ENCODE data around the gene GALNT2. TPM values are rescaled to one million over a fixed set of nuclear protein-coding genes. Genes with fewer than 3 reads are reported as not detected.

The GALNT2 gene
- total and polyA plus RNA-seq, 2 donors from 2014 or later: 20.2 to 59.2 TPM

- Histone ChIP-seq H3K27me3 (ENCODE audit: control insufficient read depth, insufficient read depth, low read length) (no peaks in the 10 kb centered on the region), H3K4me1 (ENCODE audit: control insufficient read depth in 2 of 3, insufficient read depth in 2 of 3, low read depth in 1 of 3, low read length in 3 of 3) (no peaks in the 10 kb centered on the region), H3K27ac (ENCODE audit: low read depth in 2 of 2, low read length in 2 of 2) (no peak overlapping the region), H3K4me3 (ENCODE audit: low read length in 3 of 3) (no peak overlapping the region), H3K9me3 (ENCODE audit: control insufficient read depth in 2 of 3, insufficient read depth in 1 of 3, low read length in 3 of 3) (no peaks in the 10 kb centered on the region), H3K9ac (ENCODE audit: low read length in 3 of 3) (no peak overlapping the region), H3K36me3 (ENCODE audit: control insufficient read depth in 2 of 3, insufficient read depth in 3 of 3, low read length in 3 of 3) (no peaks in the 10 kb centered on the region)
- intact Hi-C loops (cut with DNase I): loop anchor here (10.0 kb wide), 1 partner anchor 649 kb away; no protein-coding TSS in a partner anchor
- DNase-seq (no peak), FAIRE-seq (no peak)
- no peak for TF ChIP-seq CTCF (IDR thresholded peaks at IDR 0.05; ENCODE audit: borderline replicate concordance, extremely low read depth, insufficient read depth)
These were observed 246.6 kb downstream of the GALNT2 start for GRCh38 chr1:230313453-230314141.

GRCh38 chr1:230314142-230314470 is 247.1 kb downstream of the GALNT2 start:
- FAIRE-seq (no peak), DNase-seq (no peak)
- Histone ChIP-seq H3K9me3 (ENCODE audit: control insufficient read depth in 2 of 3, insufficient read depth in 1 of 3, low read length in 3 of 3) (no peaks in the 10 kb centered on the region), H3K36me3 (ENCODE audit: control insufficient read depth in 2 of 3, insufficient read depth in 3 of 3, low read length in 3 of 3) (no peaks in the 10 kb centered on the region), H3K4me1 (ENCODE audit: control insufficient read depth in 2 of 3, insufficient read depth in 2 of 3, low read depth in 1 of 3, low read length in 3 of 3) (no peaks in the 10 kb centered on the region), H3K4me3 (ENCODE audit: low read length in 3 of 3) (no peak overlapping the region), H3K9ac (ENCODE audit: low read length in 3 of 3) (no peak overlapping the region), H3K27ac (ENCODE audit: low read depth in 2 of 2, low read length in 2 of 2) (no peak overlapping the region), H3K27me3 (ENCODE audit: control insufficient read depth, insufficient read depth, low read length) (no peaks in the 10 kb centered on the region)
- intact Hi-C loops (cut with DNase I): loop anchor here (10.0 kb wide), 1 partner anchor 649 kb away; no protein-coding TSS in a partner anchor
- TF ChIP-seq CTCF (IDR thresholded peaks at IDR 0.05; ENCODE audit: borderline replicate concordance, extremely low read depth, insufficient read depth): no peak

DNA sequence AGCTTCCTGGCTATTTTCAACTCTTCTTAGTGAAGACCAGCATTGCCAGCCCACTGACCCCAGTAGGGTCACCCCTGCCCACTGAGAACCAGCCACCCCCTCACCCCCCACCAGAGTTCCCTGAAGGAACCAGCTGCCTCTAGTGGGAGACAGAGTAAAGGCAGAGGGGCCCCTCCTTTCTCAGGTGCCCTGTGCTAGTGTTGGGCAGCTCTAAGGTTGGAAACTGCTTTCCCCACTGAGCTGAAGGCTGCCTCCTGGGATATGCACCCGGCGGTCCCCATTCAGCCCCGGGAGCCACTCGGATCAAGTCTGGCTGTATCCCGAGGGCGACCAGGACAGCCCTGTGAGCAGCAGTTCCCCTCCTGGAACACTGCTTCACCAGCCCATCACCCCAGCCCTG is 248.1 kb downstream of the GALNT2 start:
- Histone ChIP-seq H3K9me3 (ENCODE audit: control insufficient read depth in 2 of 3, insufficient read depth in 1 of 3, low read length in 3 of 3) (no peaks in the 10 kb centered on the region), H3K36me3 (ENCODE audit: control insufficient read depth in 2 of 3, insufficient read depth in 3 of 3, low read length in 3 of 3) (no peaks in the 10 kb centered on the region), H3K27me3 (ENCODE audit: control insufficient read depth, insufficient read depth, low read length) (no peaks in the 10 kb centered on the region), H3K4me1 (ENCODE audit: control insufficient read depth in 2 of 3, insufficient read depth in 2 of 3, low read depth in 1 of 3, low read length in 3 of 3) (no peaks in the 10 kb centered on the region), H3K9ac (ENCODE audit: low read length in 3 of 3) (no peak overlapping the region), H3K27ac (ENCODE audit: low read depth in 2 of 2, low read length in 2 of 2) (no peak overlapping the region), H3K4me3 (ENCODE audit: low read length in 3 of 3) (no peak overlapping the region)
- intact Hi-C loops (cut with DNase I): loop anchor here (10.0 kb wide), 1 partner anchor 650 kb away; no protein-coding TSS in a partner anchor
- no peak for TF ChIP-seq CTCF (IDR thresholded peaks at IDR 0.05; ENCODE audit: borderline replicate concordance, extremely low read depth, insufficient read depth)
- no peak for DNase-seq
- FAIRE-seq: no peak

Data from kidney (tissue), 14 donors.